Measurements from ENCODE around the gene CD300LF. TPM values are rescaled to one million over a fixed set of nuclear protein-coding genes. Genes with fewer than 3 reads are reported as not detected.
A peak's percentile ranks its signal among the peaks of the same experiment; 100 is the strongest.

The CD300LF gene
- total RNA-seq, 1 experiment from 2014 or later = not detected

- Histone ChIP-seq H3K23me2 (ENCODE audit: insufficient read length, low read depth, low read length, poor library complexity, severe bottlenecking) (peaks cover 9% of the 10 kb centered on the region), H2BK120ac (ENCODE audit: low read depth, low read length, poor library complexity, severe bottlenecking) (no peak overlapping the region), H3K4ac (ENCODE audit: low read depth, low read length) (no peak overlapping the region), H2BK20ac (ENCODE audit: low read depth, low read length, poor library complexity, severe bottlenecking) (no peak overlapping the region), H3K56ac (ENCODE audit: insufficient read length, low read depth, low read length) (no peak overlapping the region), H3K9ac (ENCODE audit: extremely low read depth, insufficient read length, low read length) (no peak overlapping the region), H3K9me3 (ENCODE audit: control insufficient read depth, low read depth, low read length) (no peaks in the 10 kb centered on the region), H2BK12ac (ENCODE audit: insufficient read length, low read depth, low read length) (no peak overlapping the region), H4K8ac (replicated peaks; ENCODE audit: insufficient read length, low read depth, low read length) (no peak overlapping the region), H2AFZ (ENCODE audit: low read length) (no peak overlapping the region), H3K23ac (ENCODE audit: insufficient read length, low read depth, low read length) (no peak overlapping the region), H3K4me1 (ENCODE audit: insufficient read depth, low read length) (no peaks in the 10 kb centered on the region; the same call in 1 of the 2 replicates), H4K91ac (ENCODE audit: insufficient read length, low read depth, low read length) (no peak overlapping the region), H4K5ac (ENCODE audit: insufficient read length, low read depth, low read length) (no peak overlapping the region), H3K4me2 (ENCODE audit: insufficient read depth, insufficient read length, low read length) (no peak overlapping the region), H2BK15ac (ENCODE audit: low read depth, low read length) (no peak overlapping the region), H3K14ac (ENCODE audit: insufficient read depth, low read length) (no peak overlapping the region), H3T11ph (ENCODE audit: low read length) (no peak overlapping the region), H2BK5ac (ENCODE audit: insufficient read length, low read length) (no peak overlapping the region), H3K79me1 (ENCODE audit: insufficient read depth, low read depth, low read length, poor library complexity, severe bottlenecking) (peaks cover 11% of the 10 kb centered on the region), H3K18ac (ENCODE audit: insufficient read length, low read depth, low read length) (no peak overlapping the region), H2AK5ac (ENCODE audit: insufficient read length, low read length) (no peak overlapping the region), H3K27me3 (ENCODE audit: insufficient read depth, low read length) (no peaks in the 10 kb centered on the region), H4K20me1 (ENCODE audit: control insufficient read depth, insufficient read depth, insufficient read length) (no peaks in the 10 kb centered on the region), H3K79me2 (ENCODE audit: insufficient read depth, low read length) (peaks cover 10% of the 10 kb centered on the region; the same call in 1 of the 2 replicates), H3K27ac (ENCODE audit: insufficient read length, low read depth, low read length) (no peak overlapping the region)
- Mint-ChIP-seq H3K36me3 (ENCODE audit: insufficient read depth in 1 of 3, low read depth in 3 of 3) (peaks cover 12 to 24% (median 20%) of the 10 kb centered on the region in 3 experiments), H3K4me1 (peaks cover 40 to 56% of the 10 kb centered on the region in 2 experiments), H3K4me3 (peak overlapping the region in 1 of 2 experiments; percentile 54; a peak in 2 of 5 replicates), H3K9me3 (no peaks in the 10 kb centered on the region), H3K27ac (peak overlapping the region in 2 of 3 experiments; percentile 31 to 65; a peak in 1 of 7 replicates), H3K27me3 (ENCODE audit: low read depth) (peaks cover 2% of the 10 kb centered on the region)
- WGBS (ENCODE audit: extremely low coverage, insufficient read length, low lambda C conversion rate) = no CpG with 5 or more reads among the region's 7 CpGs
- DNase-seq = no peak
- no peak for TF ChIP-seq CTCF (conservative IDR thresholded peaks at IDR 0.05)
Observed at GRCh38 chr17:74752822-74753401, 40.2 kb upstream of the CD300LF start.
